Naive thymus-derived CD8-positive, alpha-beta T cell (primary cell): ENCODE measurements around the gene RPL22. TPM values are rescaled to one million over a fixed set of nuclear protein-coding genes. Genes with fewer than 3 reads are reported as not detected.

ENCODE experiments used
- ATAC-seq, 2 donors: fragments of 150-1000 bp; cut with Tn5 transposase in 1 of 2; sonication (Bioruptor Pico), chemical (Tn5 transposase) in 1 of 2; 1 replicate in 1 of 2; 2 replicates in 1 of 2; pipeline ENCODE4 v1.10.0; 2021; ENCODE audit warnings: mild to moderate bottlenecking in 2 of 2, moderate library complexity in 2 of 2
- POLR2A ChIA-PET: fragments of 350-600 bp; sonication (Branson Sonifier 250); formaldehyde crosslinking; loops from one replicate; lab custom pipeline; 2021; ENCODE audit warnings: antibody characterized with exemption; lab: Charles Lee
- DNase-seq, 10 donors: peaks; one replicate each; pipeline versions ENCODE4 v3.0.0 to v3.0.0-alpha.2; 2020 to 2022
- H3K27ac Mint-ChIP-seq, 10 donors: one replicate each; pipeline ENCODE4 v1.8.0; 2020 to 2022; ENCODE audit warnings: mild to moderate bottlenecking in 10 of 10, mixed read lengths in 10 of 10, moderate library complexity in 4 of 10, inconsistent platforms in 1 of 10
- H3K27me3 Mint-ChIP-seq, 5 donors: one replicate each; pipeline ENCODE4 v1.8.0; 2021 to 2022; ENCODE audit warnings: mixed read lengths in 5 of 5
- H3K36me3 Mint-ChIP-seq, 3 donors: one replicate each; pipeline ENCODE4 v1.8.0; 2020 to 2022; ENCODE audit warnings: mixed read lengths in 3 of 3, mild to moderate bottlenecking in 2 of 3, inconsistent platforms in 1 of 3
- H3K4me1 Mint-ChIP-seq, 4 donors: one replicate each; pipeline ENCODE4 v1.8.0; 2021 to 2022; ENCODE audit warnings: mixed read lengths in 4 of 4
- H3K4me3 Mint-ChIP-seq, 10 donors: one replicate each; pipeline ENCODE4 v1.8.0; 2020 to 2022; ENCODE audit warnings: mild to moderate bottlenecking in 10 of 10, mixed read lengths in 10 of 10, moderate library complexity in 6 of 10, inconsistent platforms in 1 of 10
- H3K9me3 Mint-ChIP-seq, 9 donors: one replicate each; pipeline ENCODE4 v1.8.0; 2020 to 2022; ENCODE audit warnings: mixed read lengths in 9 of 9, mild to moderate bottlenecking in 3 of 9, inconsistent platforms in 1 of 9, moderate library complexity in 1 of 9
- polyA plus RNA-seq, 3 donors: library from polyadenylated mRNA; unstranded; fragments of 300-500 nt; fragmentation: Illumina TruSeq; gene quantifications; one replicate each; pipeline ENCODE4 v1.2.3, GENCODE V29; 2021
- total RNA-seq, 8 experiments: library from RNA in 2 of 8; stranded (reverse) in 2 of 8; gene quantifications; one replicate each; pipeline ENCODE4 v1.2.3 and lab custom pipeline; 2021 to 2026

Gene RPL22
- total and polyA plus RNA-seq, 5 experiments from 2014 or later, result 291 to 597 (median 370) TPM

DNA sequence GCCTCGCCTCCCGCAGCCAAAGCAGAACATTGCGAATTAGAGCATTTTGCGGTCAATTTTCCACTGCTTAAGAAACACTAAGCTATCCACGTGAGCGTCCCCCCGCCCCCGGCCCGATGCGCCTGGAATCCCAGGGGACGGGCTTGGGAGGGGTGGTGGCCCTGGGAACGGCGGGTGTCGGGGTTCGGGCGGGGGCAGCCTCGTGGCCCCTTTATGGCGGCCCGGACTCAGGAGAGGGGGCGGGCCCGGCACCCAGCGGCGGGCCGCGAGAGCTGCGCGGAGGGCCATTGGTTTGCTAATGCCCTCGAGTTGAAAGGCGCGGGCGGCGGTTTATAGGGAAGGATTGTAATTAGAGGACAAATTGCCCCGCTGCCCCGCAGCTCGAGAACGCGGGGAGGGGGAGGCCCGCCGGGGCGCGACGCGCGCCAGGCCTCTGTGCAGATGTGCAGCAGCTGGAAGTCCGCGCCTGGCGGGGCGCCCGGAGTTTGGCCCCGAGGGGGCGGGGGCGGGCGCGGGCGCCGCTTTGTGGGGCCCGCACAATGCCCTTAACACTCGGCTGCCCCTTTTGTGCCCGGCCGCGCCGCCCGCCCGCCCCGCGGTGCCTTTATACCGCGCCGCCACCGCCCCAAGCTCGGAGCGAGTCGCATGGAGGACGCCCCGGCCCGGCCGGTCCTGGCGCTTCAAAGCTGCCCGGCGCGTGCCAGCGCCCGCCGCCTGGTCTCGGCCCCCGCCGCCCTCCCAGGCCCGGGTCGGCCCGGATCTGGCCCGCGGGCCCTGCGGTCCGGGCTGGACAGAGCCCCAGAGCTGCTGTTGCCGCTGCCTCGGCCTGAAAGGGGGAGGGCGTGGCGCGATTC lies 42.7 kb upstream of the RPL22 start:
- peaks cover 9 to 18% (median 16%) of the 10 kb centered on the region in 4 donors for H3K4me1 Mint-ChIP-seq
- POLR2A ChIA-PET, result interaction anchor here (0.5 kb wide), 1 partner anchor 11 kb away, joined by 3 read pairs; no protein-coding TSS in a partner anchor
- H3K36me3 Mint-ChIP-seq, result peaks cover 0 to 4% (median 2%) of the 10 kb centered on the region in 3 donors
- peaks cover 0 to 3% (median 0%) of the 10 kb centered on the region in 9 donors for H3K9me3 Mint-ChIP-seq
- DNase-seq, result no peak
- no peak for ATAC-seq
- H3K27me3 Mint-ChIP-seq, result peaks cover 22 to 63% (median 34%) of the 10 kb centered on the region in 5 donors
- peak overlapping the region in 1 of 10 donors; percentile 22 for H3K4me3 Mint-ChIP-seq
- H3K27ac Mint-ChIP-seq, result no peak overlapping the region

DNA sequence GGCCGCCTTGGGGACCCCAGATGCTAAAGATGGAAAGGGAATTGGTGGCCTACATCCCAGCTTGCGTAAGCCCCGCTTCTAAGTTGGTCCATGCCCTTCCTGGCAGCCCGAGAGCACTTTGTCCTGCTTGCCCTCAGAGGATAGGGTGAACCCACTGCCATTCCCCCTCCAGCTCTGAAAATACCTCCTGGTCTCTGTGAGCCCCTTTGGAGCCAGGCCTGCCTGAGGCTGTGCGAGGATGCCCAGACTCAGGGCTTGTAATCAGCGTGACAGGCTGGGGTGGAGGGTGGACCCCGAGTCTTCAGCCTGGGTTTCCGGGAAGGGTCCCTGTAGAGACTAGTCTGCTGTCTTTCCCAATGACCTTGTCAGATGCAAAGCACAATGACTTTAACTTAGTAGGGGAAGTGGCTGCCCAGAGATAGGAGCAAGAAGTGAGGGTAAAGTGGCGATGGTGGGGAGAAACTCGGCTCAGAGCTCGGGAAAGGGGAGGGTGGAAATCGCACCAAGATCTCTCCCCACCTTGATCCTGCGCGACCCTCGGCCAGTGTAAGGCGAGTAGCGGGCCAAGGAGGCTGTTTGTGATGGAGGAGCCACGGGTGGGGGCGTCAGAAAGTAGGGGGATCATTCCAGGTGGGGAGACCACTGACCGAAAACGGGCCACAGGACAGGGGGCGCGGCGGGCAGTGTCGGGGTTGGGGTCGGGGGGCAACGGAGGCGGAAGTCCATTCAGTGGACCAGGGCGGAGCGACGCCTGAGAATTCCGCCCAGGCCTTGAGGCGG lies 41.9 kb upstream of the RPL22 start:
- H3K9me3 Mint-ChIP-seq, result peaks cover 0 to 3% (median 0%) of the 10 kb centered on the region in 9 donors
- ATAC-seq (no peak), DNase-seq (no peak)
- peak overlapping the region in 8 of 10 donors; percentile 20 to 68 (median 42) for H3K4me3 Mint-ChIP-seq
- no peak overlapping the region for H3K27ac Mint-ChIP-seq
- POLR2A ChIA-PET, result no interaction called here
- peaks cover 6 to 13% (median 10%) of the 10 kb centered on the region in 4 donors for H3K4me1 Mint-ChIP-seq
- H3K36me3 Mint-ChIP-seq, result peaks cover 0 to 2% (median 0%) of the 10 kb centered on the region in 3 donors
- H3K27me3 Mint-ChIP-seq, result peaks cover 15 to 56% (median 26%) of the 10 kb centered on the region in 5 donors

DNA sequence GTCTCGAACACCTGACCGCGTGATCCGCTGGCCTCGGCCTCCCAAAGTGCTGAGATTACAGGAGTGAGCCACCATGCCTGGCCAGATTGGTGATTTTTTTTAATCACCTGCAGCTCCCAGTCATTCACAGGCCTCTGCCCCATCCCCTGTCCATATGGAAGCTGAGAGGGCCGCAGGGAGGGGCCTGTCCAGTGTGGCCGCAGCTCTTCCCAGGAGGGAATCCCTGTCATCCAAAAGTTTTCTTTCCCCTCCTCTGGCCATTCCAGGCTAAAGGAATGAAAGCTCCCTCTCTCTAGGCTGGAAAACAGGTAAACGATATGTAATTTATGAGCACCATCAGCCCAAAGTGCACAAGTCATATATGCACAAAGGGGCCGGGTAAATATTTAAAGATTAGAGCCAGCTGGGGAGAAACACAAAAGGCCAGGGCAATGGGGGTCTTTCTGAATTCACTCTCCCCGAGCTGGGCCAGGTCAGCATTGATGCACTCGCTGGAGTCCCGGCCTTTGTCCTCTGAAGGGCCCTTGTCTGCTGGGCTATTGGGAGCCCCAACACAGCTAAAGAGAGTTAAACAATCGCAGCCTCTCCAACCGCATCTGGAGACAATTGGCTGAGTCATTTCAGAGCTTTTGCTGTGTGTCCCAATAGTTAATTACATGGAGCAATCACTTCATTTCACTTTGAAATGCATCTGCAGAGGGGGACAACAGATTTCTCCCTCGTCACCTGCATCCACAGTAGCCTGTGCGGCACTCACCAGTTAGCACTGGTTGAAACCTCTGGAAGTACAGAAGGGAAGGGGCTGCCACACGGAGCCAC lies 40.8 kb upstream of the RPL22 start:
- no peak for ATAC-seq
- Mint-ChIP-seq H3K27ac (no peak overlapping the region), H3K4me3 (no peak overlapping the region), H3K4me1 (peaks cover 6 to 13% (median 11%) of the 10 kb centered on the region in 4 donors), H3K36me3 (peaks cover 0 to 2% (median 0%) of the 10 kb centered on the region in 3 donors), H3K27me3 (peaks cover 15 to 53% (median 26%) of the 10 kb centered on the region in 5 donors), H3K9me3 (peaks cover 0 to 3% (median 0%) of the 10 kb centered on the region in 9 donors)
- no peak for DNase-seq
- POLR2A ChIA-PET, result interaction anchor here (0.6 to 0.7 kb wide), 2 partner anchors 160 to 208 kb away, joined by 3 read pairs; no protein-coding TSS in a partner anchor

DNA sequence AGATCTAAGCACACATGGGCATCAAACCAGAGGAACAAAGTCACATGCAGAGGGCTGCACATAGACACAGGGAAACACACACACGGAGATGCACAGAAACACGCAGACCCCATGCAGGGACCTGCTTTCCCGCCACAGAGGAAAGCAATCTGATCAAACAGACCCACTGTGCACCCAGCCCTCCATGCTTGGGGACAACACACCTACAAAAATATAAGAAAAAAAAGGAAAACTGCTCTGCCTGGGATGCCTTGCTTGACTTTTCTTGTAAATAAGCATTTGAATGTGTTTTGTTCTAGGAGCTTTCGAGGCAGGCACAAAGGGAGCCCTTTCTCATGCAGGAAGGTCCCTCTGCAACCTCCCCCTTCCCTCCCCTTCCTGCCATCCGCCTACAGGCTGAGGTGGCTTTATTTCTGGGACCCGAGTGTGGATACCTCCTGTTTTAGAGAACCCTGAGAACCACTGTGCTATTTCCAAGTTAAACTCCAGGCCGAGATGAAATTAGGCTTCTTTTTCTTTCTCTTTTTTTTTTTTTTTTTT lies 39.9 kb upstream of the RPL22 start:
- no peak for DNase-seq
- ATAC-seq, result no peak
- POLR2A ChIA-PET, result interaction anchor here (0.7 kb wide), 1 partner anchor 209 kb away, joined by 3 read pairs; no protein-coding TSS in a partner anchor
- Mint-ChIP-seq H3K4me3 (peak overlapping the region in 1 of 10 donors; percentile 26), H3K27me3 (peaks cover 15 to 47% (median 23%) of the 10 kb centered on the region in 5 donors), H3K27ac (no peak overlapping the region), H3K36me3 (peaks cover 0 to 2% (median 0%) of the 10 kb centered on the region in 3 donors), H3K4me1 (peaks cover 8 to 20% (median 17%) of the 10 kb centered on the region in 4 donors), H3K9me3 (peaks cover 0 to 3% (median 0%) of the 10 kb centered on the region in 9 donors)

DNA sequence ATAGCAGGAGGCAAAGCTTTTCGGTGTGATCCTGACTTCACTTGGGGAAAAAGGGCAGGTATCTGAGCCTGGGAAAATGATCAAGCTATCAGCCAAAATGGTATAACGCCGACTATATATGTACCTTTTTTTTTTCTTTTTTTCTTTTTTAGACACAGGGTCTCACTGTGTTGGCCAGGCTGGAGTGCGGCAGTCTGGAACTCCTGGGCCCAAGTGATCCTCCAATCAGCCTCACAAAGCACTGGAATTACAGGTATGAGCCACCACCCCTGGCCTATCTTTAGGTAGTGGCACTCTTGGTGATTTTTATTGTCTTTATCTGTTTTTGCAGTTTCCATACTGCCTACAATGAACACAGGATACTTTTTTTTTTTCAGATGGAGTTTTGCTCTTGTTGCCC lies 37.7 kb upstream of the RPL22 start:
- Mint-ChIP-seq H3K4me3 (peak overlapping the region in 9 of 10 donors; percentile 18 to 84 (median 62)), H3K36me3 (peaks cover 0 to 18% (median 7%) of the 10 kb centered on the region in 3 donors), H3K27ac (peak overlapping the region in 1 of 10 donors; percentile 43), H3K9me3 (peaks cover 0 to 3% (median 0%) of the 10 kb centered on the region in 9 donors), H3K4me1 (peaks cover 10 to 27% (median 25%) of the 10 kb centered on the region in 4 donors), H3K27me3 (peaks cover 15 to 34% (median 21%) of the 10 kb centered on the region in 5 donors)
- DNase-seq (no peak), ATAC-seq (no peak)
- POLR2A ChIA-PET, result no interaction called here

DNA sequence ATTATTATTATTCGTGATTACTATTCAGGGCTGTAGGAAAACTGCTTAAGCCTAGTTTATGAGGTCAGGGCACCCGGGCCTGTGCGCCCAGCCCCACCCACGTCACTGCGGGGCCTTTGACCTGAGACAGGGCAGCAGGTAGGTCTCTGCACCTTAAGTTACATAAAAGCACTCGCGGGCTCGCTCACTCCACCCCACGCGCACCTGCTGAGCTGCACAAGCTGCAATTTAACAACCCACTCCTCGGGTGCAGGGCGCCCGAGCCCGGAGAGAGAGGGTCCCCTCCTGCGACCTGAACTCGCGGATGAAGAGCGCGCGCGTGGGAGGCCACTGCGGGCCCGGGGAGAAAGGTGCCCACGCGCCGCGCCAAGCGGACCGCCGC lies 35.9 kb upstream of the RPL22 start:
- Mint-ChIP-seq H3K27ac (peak overlapping the region in 7 of 10 donors; percentile 8 to 70 (median 45)), H3K27me3 (peaks cover 6 to 20% (median 9%) of the 10 kb centered on the region in 5 donors), H3K4me3 (peak overlapping the region; percentile 80 to 91 (median 87)), H3K4me1 (peaks cover 4 to 19% (median 17%) of the 10 kb centered on the region in 4 donors), H3K36me3 (peaks cover 0 to 34% (median 8%) of the 10 kb centered on the region in 3 donors), H3K9me3 (no peaks in the 10 kb centered on the region)
- DNase-seq, result peak in 1 of 10 donors; percentile 7
- POLR2A ChIA-PET, result interaction anchor here (1.0 to 1.5 kb wide), 2 partner anchors 35 to 158 kb away, joined by 4 to 5 read pairs; partner anchors contain the start of genes ACOT7 and RPL22
- peak in 1 of 2 donors; percentile 27 for ATAC-seq

DNA sequence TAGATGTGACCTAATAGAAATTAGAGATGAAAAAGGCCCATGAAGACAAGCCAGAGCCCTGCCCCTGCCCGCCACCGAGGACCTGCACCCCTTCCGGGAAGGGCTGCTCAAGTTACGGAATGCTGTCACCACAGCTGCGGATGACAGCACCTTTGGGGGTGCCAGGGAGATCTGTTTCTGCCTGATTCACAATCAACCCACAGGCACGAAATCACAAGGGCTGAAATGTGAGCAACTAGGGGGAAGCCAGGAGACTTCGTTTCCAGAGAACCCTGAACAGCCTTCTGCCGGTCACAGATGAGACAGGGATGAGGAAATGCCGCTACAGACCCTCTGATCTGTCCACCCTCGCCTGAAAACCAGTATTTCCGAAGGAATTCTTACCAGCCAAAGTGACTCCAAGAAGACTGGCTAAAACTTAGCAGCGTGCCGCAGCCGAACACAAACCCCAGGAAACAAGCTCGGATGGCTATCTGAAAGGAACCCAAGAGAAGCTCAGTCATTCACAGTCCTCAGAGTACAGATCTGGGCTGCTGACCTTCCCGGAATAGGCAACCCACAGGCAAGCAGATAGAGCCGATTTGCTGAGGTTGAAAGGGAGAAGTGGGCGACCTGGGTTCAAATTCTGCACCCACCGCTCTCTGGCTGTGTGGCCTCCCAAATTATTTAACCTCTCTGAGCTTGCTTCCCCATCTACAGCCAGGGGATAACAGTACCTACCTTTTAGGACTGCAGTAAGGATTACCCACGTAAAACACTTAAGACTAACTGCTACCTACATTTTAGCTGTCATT lies 35.3 kb upstream of the RPL22 start:
- DNase-seq (no peak), ATAC-seq (no peak)
- peaks cover 3 to 14% (median 9%) of the 10 kb centered on the region in 5 donors for H3K27me3 Mint-ChIP-seq
- H3K4me3 Mint-ChIP-seq, result peak overlapping the region; percentile 80 to 91 (median 87)
- H3K4me1 Mint-ChIP-seq, result peaks cover 4 to 19% (median 17%) of the 10 kb centered on the region in 4 donors
- POLR2A ChIA-PET, result interaction anchor here (0.6 to 1.5 kb wide), 3 partner anchors 35 to 159 kb away, joined by 3 to 5 read pairs (median 4); partner anchors contain the start of genes ACOT7 and RPL22
- peak overlapping the region in 7 of 10 donors; percentile 8 to 70 (median 44) for H3K27ac Mint-ChIP-seq
- peaks cover 0 to 40% (median 8%) of the 10 kb centered on the region in 3 donors for H3K36me3 Mint-ChIP-seq
- H3K9me3 Mint-ChIP-seq, result no peaks in the 10 kb centered on the region

DNA sequence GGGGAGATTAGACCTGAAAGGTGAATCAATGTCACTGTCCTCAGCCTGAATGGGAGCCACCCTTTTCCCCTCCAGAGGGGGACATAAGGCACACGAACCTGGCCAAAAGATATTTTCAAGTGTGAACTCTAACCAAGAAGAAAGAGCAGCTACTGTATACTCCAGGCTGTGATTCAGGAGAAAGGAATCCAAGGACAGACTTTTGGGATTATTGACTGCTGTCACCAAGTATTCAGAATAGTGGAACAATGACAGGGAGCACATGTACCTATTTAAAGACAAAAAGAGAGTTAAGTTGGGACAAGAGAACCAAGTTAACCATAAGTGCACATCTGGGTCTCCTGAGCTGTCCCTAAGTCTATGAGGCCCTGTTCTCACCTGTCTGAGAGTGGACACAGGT lies 34.0 kb upstream of the RPL22 start:
- Mint-ChIP-seq H3K4me1 (peaks cover 4 to 19% (median 17%) of the 10 kb centered on the region in 4 donors), H3K9me3 (no peaks in the 10 kb centered on the region), H3K27me3 (peaks cover 0 to under 1% (median 0%) of the 10 kb centered on the region in 5 donors), H3K27ac (no peak overlapping the region), H3K36me3 (peaks cover 0 to 51% (median 8%) of the 10 kb centered on the region in 3 donors), H3K4me3 (peak overlapping the region in 4 of 10 donors; percentile 11 to 77 (median 70))
- POLR2A ChIA-PET, result no interaction called here
- DNase-seq, result no peak
- ATAC-seq, result no peak

DNA sequence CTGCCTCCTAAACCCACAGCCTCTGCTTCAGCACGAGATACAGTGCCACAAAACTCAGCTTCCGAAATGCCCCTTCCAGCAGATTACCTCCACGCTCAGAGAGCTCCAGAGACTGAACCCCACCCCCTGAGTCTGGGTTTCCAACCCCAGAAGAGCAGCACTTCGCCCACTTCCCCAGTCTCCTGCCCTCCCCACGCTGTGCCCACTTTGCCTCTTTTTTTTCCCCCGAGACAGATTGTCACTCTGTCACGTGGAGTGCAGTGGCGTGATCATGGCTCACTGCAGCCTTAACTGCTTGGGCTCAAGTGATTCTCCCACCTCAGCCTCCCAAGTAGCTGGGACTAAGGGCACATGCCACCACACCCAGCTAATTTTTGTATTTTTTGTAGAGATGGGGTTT lies 26.3 kb upstream of the RPL22 start:
- ATAC-seq (no peak), DNase-seq (no peak)
- H3K9me3 Mint-ChIP-seq, result no peaks in the 10 kb centered on the region
- peaks cover 0 to 3% (median 0%) of the 10 kb centered on the region in 4 donors for H3K4me1 Mint-ChIP-seq
- peaks cover 0 to 79% (median 15%) of the 10 kb centered on the region in 3 donors for H3K36me3 Mint-ChIP-seq
- peak overlapping the region in 1 of 10 donors; percentile 31 for H3K27ac Mint-ChIP-seq
- no peak overlapping the region for H3K4me3 Mint-ChIP-seq
- POLR2A ChIA-PET, result no interaction called here
- no peaks in the 10 kb centered on the region for H3K27me3 Mint-ChIP-seq

DNA sequence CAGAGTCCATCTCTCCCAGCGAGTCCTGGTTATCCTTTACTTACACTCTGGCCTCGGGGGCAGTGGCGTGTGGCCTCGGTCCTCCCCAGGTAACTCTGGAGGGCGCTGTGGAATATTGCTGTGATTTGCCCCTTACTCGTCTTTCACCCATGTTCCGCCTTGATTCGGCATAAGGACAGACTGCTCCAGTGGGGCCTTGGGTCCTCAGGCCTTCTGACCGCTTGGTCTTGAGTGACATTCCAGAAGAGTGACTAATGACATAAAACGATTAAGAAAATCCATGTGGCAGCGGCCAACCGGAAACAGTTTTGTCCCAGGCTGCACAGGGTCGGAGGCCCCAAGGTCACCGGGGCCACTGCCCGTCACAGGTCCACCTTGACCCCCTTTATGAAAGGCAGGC lies 25.3 kb upstream of the RPL22 start:
- Mint-ChIP-seq H3K4me3 (no peak overlapping the region), H3K36me3 (peaks cover 0 to 71% (median 15%) of the 10 kb centered on the region in 3 donors), H3K27me3 (no peaks in the 10 kb centered on the region), H3K9me3 (no peaks in the 10 kb centered on the region), H3K27ac (no peak overlapping the region), H3K4me1 (peaks cover 0 to 3% (median 0%) of the 10 kb centered on the region in 4 donors)
- no peak for ATAC-seq
- no peak for DNase-seq
- POLR2A ChIA-PET, result no interaction called here
